SIG-M5 (cell line): Measurements from ENCODE around the gene LAMA4.

Experiments used
- DNase-seq: peaks from one replicate; lab custom pipeline; 2025; lab: John Stamatoyannopoulos, UW

LAMA4 gene

GRCh38 chr6:112243861-112244827 is 10.2 kb downstream of the LAMA4 start:
- no peak for DNase-seq

DNA sequence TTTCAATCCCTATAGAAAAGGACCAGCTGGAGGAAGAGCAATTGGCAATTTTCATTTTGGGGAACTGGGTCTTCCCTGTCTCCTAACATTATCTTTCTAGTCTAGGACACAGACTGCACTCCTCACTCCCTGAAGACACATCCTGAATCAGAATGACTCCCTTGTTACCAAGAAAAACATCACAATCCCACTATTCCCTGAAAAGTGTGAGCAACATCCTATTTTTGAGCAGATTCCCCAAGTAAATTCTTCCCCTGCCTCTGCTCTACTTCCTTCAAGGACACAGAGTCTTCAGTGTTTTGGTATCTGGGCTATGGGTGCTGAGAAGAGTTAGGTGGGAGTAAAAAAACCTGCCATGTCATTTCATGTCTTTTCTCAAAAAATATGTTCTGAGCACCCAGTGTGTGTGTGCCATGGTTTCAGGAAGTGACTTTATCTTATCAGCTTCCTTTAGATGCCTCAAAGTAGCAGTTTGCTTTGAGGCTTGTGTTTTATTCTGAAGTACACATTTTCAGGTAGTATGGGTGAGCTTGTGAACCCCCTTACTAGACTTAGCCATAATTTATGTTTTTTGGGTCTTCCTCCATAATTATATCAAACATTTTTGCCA is 12.4 kb downstream of the LAMA4 start:
- no peak for DNase-seq

- DNase-seq, result no peak
These were observed 16.8 kb downstream of the LAMA4 start for GRCh38 chr6:112237595-112237994.

DNA sequence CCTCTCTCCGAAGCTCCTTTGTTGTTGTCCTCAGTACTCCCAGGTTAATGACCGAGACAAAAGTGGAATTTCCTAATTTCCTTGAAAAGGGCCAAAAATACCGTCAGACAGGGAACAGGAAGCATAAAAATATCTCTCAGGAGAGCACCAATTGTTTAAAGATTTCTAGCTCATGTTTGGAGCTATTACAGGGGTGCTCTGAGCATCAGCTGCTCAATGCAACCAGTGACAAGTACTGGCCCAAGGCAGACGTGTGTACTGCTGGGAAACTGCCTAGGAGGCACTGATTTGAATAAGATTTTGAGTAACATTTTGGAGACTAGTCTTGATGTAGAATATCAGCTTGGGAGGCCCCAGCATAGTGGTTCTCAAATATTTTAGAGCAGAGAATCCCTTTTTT is 17.3 kb downstream of the LAMA4 start:
- DNase-seq, result no peak

GRCh38 chr6:112235956-112236355 is 18.4 kb downstream of the LAMA4 start:
- DNase-seq, result no peak

DNA sequence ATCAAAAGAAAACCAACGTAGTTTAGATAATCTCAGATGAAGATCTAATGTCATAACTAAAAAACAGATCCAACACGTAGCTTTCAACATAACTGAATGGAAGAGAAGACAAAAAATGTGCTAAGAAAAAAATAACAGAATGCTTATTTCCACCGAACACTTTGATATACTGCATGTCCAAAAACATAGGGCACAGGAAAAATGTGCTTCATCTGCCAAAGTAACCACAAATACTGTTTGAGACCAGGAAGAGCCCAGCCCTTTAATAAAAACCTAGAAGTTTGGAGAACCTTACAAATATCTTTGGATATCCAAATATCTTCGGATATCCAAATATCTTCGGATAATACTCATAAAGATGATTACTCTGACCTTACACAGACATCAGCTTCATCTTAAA is 19.8 kb downstream of the LAMA4 start:
- DNase-seq, result no peak

DNA sequence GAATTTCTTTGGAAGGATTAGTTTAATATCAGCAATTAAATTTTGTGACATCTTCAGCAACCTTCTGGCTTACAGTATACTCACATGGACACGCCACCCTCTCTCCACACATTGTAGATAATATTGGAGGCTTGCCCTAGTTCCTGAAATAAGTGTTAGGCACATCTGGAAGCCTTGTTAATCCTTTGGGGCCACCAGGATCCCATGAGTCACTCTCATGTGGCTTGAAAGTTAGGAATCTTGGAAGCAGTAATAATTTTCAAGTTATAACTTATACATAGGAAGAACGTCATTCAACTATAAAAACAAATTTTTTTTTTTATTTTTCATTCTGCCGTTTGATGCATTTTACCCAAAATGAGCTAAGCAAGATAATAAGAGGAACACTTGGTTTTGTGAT is 20.5 kb downstream of the LAMA4 start:
- DNase-seq, result no peak

DNA sequence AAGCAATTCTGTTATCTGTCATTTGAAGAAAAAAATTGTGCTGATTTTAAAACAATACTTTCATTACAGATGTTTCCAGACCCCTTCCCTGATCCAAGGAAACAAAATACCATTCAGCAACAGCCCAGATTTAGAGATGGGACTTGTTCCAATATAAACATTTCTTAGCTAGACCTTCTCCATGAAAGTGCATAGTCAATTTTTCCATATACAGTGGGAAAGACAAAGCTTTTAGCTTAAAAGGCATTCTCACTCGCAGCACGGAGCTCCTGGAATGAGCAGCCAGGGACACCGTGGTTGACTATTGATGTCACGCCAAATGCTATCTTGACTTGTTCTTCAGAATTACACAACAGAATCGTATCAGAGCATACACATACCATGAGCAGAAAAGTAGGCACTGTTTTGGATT is 21.5 kb downstream of the LAMA4 start:
- no peak for DNase-seq

- DNase-seq, result no peak
These were observed 22.7 kb downstream of the LAMA4 start for GRCh38 chr6:112231594-112232060.

GRCh38 chr6:112231164-112231563 is 23.2 kb downstream of the LAMA4 start:
- DNase-seq, result no peak

- no peak for DNase-seq
These were observed 25.7 kb downstream of the LAMA4 start for GRCh38 chr6:112228480-112229332.

GRCh38 chr6:112227992-112228391 is 26.4 kb downstream of the LAMA4 start:
- DNase-seq, result no peak

- DNase-seq, result no peak
These were observed 27.0 kb downstream of the LAMA4 start for GRCh38 chr6:112227411-112227810.

- DNase-seq, result no peak
These were observed 28.7 kb downstream of the LAMA4 start for GRCh38 chr6:112225691-112226090.

GRCh38 chr6:112224088-112224487 is 30.3 kb downstream of the LAMA4 start:
- DNase-seq, result no peak

DNA sequence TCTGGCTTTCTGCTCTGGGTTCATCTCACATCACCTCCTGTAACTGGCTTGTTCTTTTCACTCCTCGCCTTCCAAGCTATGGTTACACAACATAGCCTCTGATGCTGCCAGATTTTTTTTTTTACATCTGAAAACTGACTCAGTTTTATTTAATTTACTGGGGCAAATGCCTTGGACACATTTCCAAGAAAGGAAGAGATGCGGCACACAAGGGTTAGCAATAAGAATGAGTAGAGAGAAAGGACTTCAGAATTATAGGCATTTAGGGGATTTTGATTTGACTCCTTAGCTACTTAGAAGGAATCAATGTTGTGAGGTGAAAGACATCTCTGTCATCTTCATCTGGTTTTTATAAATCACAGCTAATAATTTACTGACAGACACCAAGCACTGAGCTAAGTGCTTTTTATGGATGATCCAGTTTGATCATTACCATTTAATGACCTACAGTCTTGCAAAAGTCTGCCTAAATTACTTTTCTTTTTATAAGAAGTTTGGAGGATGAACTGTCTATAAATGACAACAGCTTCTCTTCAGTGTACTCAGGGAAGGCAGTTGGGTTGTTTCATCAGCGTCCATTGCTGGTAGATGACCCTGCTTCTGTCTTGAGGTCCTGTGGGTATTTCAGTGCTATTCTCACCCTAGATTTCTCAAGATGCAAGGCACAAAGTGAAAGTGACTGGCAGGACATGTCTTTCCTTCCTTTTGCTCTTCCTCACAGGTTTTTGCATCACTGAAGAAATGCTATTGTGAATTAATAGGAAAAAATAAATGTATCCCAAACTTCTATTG is 31.1 kb downstream of the LAMA4 start:
- DNase-seq, result no peak

DNA sequence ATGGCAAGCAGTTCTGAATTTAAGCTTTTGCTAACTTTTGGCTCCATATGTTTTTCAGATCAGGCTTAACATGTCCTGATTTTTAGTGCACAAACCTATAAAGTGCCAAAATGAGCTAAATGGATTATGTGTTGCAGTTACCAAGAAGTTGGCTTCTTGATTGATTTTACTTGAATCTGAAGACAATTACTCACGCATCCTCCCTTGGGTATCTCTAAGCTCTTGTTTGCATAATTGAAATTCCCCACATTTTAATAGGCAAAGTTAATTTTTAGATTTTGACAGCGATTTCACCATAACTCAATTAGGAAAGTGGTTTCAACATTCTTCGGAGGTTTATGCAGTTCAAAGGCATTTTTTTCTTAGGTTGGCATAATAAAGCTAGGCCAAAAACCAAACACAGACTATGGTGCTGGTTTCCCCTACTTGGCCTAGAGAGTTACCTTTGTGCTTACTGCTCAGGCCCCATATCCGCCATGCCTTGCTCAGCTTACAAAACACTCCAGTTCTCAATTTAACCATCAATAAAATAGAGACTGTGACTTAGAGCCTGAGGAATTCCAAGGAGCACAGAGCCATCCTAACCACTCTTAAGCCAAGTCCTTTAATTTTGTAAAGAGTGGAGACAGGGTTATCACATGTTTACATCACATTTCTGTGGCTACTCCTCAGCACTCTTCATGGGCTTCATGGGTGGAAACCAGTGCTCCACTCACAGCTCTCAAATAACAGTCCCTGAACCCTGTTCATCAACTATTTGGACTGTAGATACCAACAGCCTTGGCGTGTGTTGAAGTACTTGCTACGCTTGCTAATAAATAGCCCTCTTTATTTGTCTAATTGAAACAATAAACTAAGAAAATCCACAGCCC is 32.1 kb downstream of the LAMA4 start:
- DNase-seq, result no peak

GRCh38 chr6:112221561-112221960 is 32.8 kb downstream of the LAMA4 start:
- DNase-seq, result no peak

DNA sequence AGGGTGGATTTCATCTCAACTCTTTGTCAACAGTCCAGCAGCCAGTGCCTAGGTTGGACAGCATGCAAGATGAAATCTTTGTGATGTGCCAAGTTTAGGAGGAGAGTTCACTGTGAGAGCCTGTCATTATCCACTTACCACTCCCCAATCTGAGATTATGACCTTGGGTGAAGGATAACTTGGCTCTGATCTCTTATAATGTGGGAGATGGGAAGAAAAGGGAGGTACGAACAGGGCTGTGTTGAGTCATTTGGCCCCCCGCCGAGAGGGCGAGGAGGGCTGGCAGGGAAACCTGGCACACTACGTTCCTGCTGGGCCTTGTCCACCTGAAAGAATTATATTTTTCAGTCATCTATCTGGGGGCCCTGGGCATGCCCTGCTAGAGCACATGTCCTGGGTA is 35.8 kb downstream of the LAMA4 start:
- DNase-seq, result no peak
